HL-60 (cell line): ENCODE measurements around the gene LANCL1.

Experiments
- DNase-seq, 2 experiments: peaks; one replicate each; pipeline ENCODE4 v3.0.0-alpha.2; 2010 to 2020; ENCODE audit warnings: low read depth in 1 of 2, low spot score in 1 of 2
- H3K27ac ChIP-seq: fragments of 250-450 bp; sonication (Bioruptor Pico); replicated peaks from 2 replicates; pipeline ENCODE4 v1.5.1; 2020; ENCODE audit warnings: mild to moderate bottlenecking, moderate library complexity
- H3K27me3 ChIP-seq: fragments of 250-450 bp; sonication (Bioruptor Pico); 2 replicates; pipeline ENCODE4 v1.5.1; 2021; ENCODE audit warnings: mild to moderate bottlenecking, moderate library complexity; ENCODE audit not compliant: insufficient read depth, poor library complexity, severe bottlenecking
- H3K4me3 ChIP-seq: replicated peaks from 2 replicates; pipeline ENCODE4 v1.5.1; 2011; ENCODE audit warnings: mild to moderate bottlenecking, control low read depth, low read length; ENCODE audit not compliant: insufficient read depth
- CTCF ChIP-seq: IDR thresholded peaks from one replicate; pipeline ENCODE4 v1.5.1; 2011; ENCODE audit warnings: low read length, control low read depth, inconsistent platforms; ENCODE audit not compliant: insufficient read depth
- GABPA ChIP-seq: IDR thresholded peaks from 2 replicates; pipeline ENCODE4 v1.6.1; 2012; ENCODE audit warnings: low read depth
- POLR2AphosphoS5 ChIP-seq: IDR thresholded peaks from 2 replicates; pipeline ENCODE4 v1.6.1; 2012; ENCODE audit warnings: low read depth
- REST ChIP-seq: IDR thresholded peaks from 2 replicates; pipeline ENCODE4 v1.6.1; 2012; ENCODE audit warnings: low read depth; ENCODE audit not compliant: insufficient replicate concordance
- SPI1 ChIP-seq: IDR thresholded peaks from 2 replicates; pipeline ENCODE4 v1.6.1; 2012; ENCODE audit warnings: low read depth, mild to moderate bottlenecking, borderline replicate concordance

Gene LANCL1

GRCh38 chr2:210460322-210461227, 16.0 kb downstream of the LANCL1 start:
- no peak for TF ChIP-seq POLR2AphosphoS5
- TF ChIP-seq REST = no peak
- no peak for TF ChIP-seq GABPA
- no peak for TF ChIP-seq CTCF
- no peak for TF ChIP-seq SPI1
- Histone ChIP-seq H3K27ac (no peak overlapping the region), H3K4me3 (no peak overlapping the region)

GRCh38 chr2:210459880-210460279, 16.7 kb downstream of the LANCL1 start:
- Histone ChIP-seq H3K27ac (no peak overlapping the region), H3K4me3 (no peak overlapping the region), H3K27me3 (no peaks in the 10 kb centered on the region)
- no peak for TF ChIP-seq REST
- TF ChIP-seq GABPA = no peak
- no peak for TF ChIP-seq POLR2AphosphoS5
- no peak for TF ChIP-seq SPI1
- no peak for TF ChIP-seq CTCF
- DNase-seq = no peak

More at GRCh38 chr2:210460322-210461227, 16.0 kb downstream of the LANCL1 start:
- H3K27me3 ChIP-seq = no peaks in the 10 kb centered on the region
- DNase-seq = no peak

- Histone ChIP-seq H3K4me3 (no peak overlapping the region), H3K27ac (no peak overlapping the region), H3K27me3 (no peaks in the 10 kb centered on the region)
- no peak for TF ChIP-seq SPI1
- TF ChIP-seq GABPA = no peak
- no peak for TF ChIP-seq CTCF
- no peak for TF ChIP-seq REST
- TF ChIP-seq POLR2AphosphoS5 = no peak
- DNase-seq = no peak
These were observed 17.2 kb downstream of the LANCL1 start for GRCh38 chr2:210459407-210459806.
